ENCODE data around the gene TCTN2.

The TCTN2 gene

GRCh38 chr12:123732251-123732650 is 61.3 kb downstream of the TCTN2 start:
- no peak overlapping the region for H3K4me3 Mint-ChIP-seq
- no peak for DNase-seq
- no peaks in the 10 kb centered on the region for H3K27me3 Mint-ChIP-seq
- no peak for ATAC-seq (replicated peaks)
- H3K9me3 Mint-ChIP-seq, result no peaks in the 10 kb centered on the region
- peaks cover 4 to 11% of the 10 kb centered on the region in 2 donors for H3K4me1 Mint-ChIP-seq (ENCODE audit: low read depth in 2 of 2)
- H3K36me3 Mint-ChIP-seq (ENCODE audit: insufficient read depth), result peaks cover 88% of the 10 kb centered on the region
- peak overlapping the region; percentile 29 to 66 for H3K27ac Mint-ChIP-seq

DNA sequence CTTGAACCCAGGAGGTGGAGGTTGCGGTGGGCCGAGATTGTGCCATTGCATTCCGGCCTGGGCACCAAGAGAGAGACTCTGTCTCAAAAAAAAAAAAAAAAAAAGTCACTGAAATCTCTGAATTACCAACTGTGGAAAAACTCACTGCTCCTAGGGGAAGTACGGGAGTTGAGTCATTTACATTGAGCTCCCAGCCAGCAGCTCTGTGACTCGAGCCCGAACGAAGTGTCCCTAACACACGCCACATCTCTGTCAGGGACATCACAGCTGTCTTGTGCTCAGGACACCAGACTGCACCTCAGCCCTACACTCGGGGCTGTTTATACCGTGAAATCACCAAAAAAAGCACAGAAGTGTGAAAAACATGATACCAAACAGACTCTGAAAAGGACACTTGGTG is 62.3 kb downstream of the TCTN2 start:
- Mint-ChIP-seq H3K27ac (no peak overlapping the region), H3K4me1 (ENCODE audit: low read depth in 2 of 2) (peaks cover 4 to 11% of the 10 kb centered on the region in 2 donors), H3K9me3 (no peaks in the 10 kb centered on the region), H3K4me3 (no peak overlapping the region), H3K27me3 (no peaks in the 10 kb centered on the region), H3K36me3 (ENCODE audit: insufficient read depth) (peaks cover 87% of the 10 kb centered on the region)
- no peak for ATAC-seq (replicated peaks)
- DNase-seq, result no peak

GRCh38 chr12:123734268-123734667 is 63.4 kb downstream of the TCTN2 start:
- peaks cover 4 to 15% of the 10 kb centered on the region in 2 donors for H3K4me1 Mint-ChIP-seq (ENCODE audit: low read depth in 2 of 2)
- no peak overlapping the region for H3K27ac Mint-ChIP-seq
- H3K9me3 Mint-ChIP-seq, result no peaks in the 10 kb centered on the region
- no peak for DNase-seq
- H3K27me3 Mint-ChIP-seq, result no peaks in the 10 kb centered on the region
- ATAC-seq (replicated peaks), result no peak
- peaks cover 81% of the 10 kb centered on the region for H3K36me3 Mint-ChIP-seq (ENCODE audit: insufficient read depth)
- no peak overlapping the region for H3K4me3 Mint-ChIP-seq

- Mint-ChIP-seq H3K9me3 (no peaks in the 10 kb centered on the region), H3K4me3 (peak overlapping the region; percentile 51 to 70), H3K4me1 (ENCODE audit: low read depth in 2 of 2) (peaks cover 10 to 13% of the 10 kb centered on the region in 2 donors), H3K27ac (peak overlapping the region; percentile 80 to 92), H3K27me3 (no peaks in the 10 kb centered on the region), H3K36me3 (ENCODE audit: insufficient read depth) (peaks cover 78% of the 10 kb centered on the region)
- ATAC-seq (replicated peaks) (peak; percentile 97), DNase-seq (peak; percentile 25 to 33 (median 28))
These were observed 71.1 kb downstream of the TCTN2 start for GRCh38 chr12:123741937-123742572.

DNA sequence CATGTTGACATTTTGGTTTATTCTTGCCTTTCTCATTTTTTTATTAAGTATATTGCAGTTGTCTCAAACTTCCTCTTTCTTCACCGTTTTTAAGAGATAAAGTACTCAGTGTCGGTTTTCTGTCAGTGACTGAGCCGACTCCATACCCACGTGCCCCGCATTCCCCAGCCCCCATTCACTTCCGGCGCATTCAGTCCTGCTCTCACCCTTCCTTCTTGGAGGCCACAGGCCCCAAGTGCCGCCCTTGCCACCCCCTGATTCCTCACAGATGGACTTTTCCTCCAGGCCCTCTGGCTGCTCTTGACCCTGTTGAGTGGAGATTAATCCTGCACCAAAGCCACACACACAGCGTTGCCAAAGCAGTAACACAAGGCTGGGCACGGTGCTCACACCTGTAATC is 72.1 kb downstream of the TCTN2 start:
- DNase-seq (no peak), ATAC-seq (replicated peaks) (no peak)
- Mint-ChIP-seq H3K4me1 (ENCODE audit: low read depth in 2 of 2) (peaks cover 10 to 13% of the 10 kb centered on the region in 2 donors), H3K36me3 (ENCODE audit: insufficient read depth) (peaks cover 78% of the 10 kb centered on the region), H3K27me3 (no peaks in the 10 kb centered on the region), H3K27ac (peak overlapping the region; percentile 80 to 92), H3K4me3 (peak overlapping the region in 1 of 2 donors; percentile 51), H3K9me3 (no peaks in the 10 kb centered on the region)

- Mint-ChIP-seq H3K36me3 (ENCODE audit: insufficient read depth) (peaks cover 79% of the 10 kb centered on the region), H3K9me3 (no peaks in the 10 kb centered on the region), H3K4me3 (no peak overlapping the region), H3K27ac (no peak overlapping the region), H3K27me3 (no peaks in the 10 kb centered on the region), H3K4me1 (ENCODE audit: low read depth in 2 of 2) (peaks cover 8 to 10% of the 10 kb centered on the region in 2 donors)
- no peak for DNase-seq
- no peak for ATAC-seq (replicated peaks)
These were observed 73.9 kb downstream of the TCTN2 start for GRCh38 chr12:123744836-123745235.

DNA sequence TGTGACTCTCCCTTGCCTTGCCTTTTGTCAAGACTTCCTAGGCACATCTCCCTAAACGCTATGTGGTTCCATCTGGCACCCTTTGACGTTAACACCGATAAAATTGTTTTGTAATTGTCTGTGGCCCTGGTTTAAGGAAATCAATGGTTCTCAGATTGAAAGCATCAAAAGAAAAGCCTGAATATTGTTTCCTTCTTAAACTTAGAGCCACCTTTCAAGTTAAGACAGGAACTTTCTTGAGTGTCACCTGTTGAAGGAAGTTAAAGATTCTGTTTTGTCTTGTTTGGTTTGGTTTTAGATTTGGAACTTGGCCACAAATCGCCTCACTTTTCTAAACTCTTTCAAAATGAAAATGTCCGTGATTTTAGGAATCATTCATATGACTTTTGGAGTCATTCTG is 76.4 kb downstream of the TCTN2 start:
- Mint-ChIP-seq H3K9me3 (no peaks in the 10 kb centered on the region), H3K27me3 (no peaks in the 10 kb centered on the region), H3K4me1 (ENCODE audit: low read depth in 2 of 2) (peaks cover 2 to 8% of the 10 kb centered on the region in 2 donors), H3K4me3 (no peak overlapping the region), H3K36me3 (ENCODE audit: insufficient read depth) (peaks cover 59% of the 10 kb centered on the region), H3K27ac (no peak overlapping the region)
- no peak for ATAC-seq (replicated peaks)
- DNase-seq, result no peak

DNA sequence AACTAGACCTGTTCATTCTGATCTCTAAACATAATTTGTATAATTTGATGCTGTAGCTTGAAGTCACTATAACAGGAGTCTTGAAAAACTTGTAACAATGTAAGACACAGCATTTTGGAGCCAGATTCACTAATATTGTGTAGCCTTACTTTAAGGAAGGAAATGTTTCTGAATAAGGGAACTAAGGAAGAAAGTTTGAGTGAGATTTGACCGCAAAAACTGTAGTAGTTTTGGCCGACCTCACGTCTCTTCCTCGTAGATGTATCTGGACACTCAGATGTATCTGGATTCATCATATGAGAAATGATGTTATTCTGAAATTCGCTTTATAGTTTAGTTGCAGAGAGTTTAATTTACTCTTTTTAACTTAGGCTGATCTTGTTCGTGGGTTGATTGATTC is 77.2 kb downstream of the TCTN2 start:
- ATAC-seq (replicated peaks) (no peak), DNase-seq (no peak)
- Mint-ChIP-seq H3K36me3 (ENCODE audit: insufficient read depth) (peaks cover 55% of the 10 kb centered on the region), H3K27ac (no peak overlapping the region), H3K4me1 (ENCODE audit: low read depth in 2 of 2) (peaks cover 0 to 5% of the 10 kb centered on the region in 2 donors), H3K4me3 (no peak overlapping the region), H3K9me3 (no peaks in the 10 kb centered on the region), H3K27me3 (no peaks in the 10 kb centered on the region)

GRCh38 chr12:123748661-123749060 is 77.7 kb downstream of the TCTN2 start:
- Mint-ChIP-seq H3K27ac (no peak overlapping the region), H3K27me3 (no peaks in the 10 kb centered on the region), H3K4me1 (ENCODE audit: low read depth in 2 of 2) (peaks cover 0 to 6% of the 10 kb centered on the region in 2 donors), H3K36me3 (ENCODE audit: insufficient read depth) (peaks cover 55% of the 10 kb centered on the region), H3K4me3 (no peak overlapping the region), H3K9me3 (no peaks in the 10 kb centered on the region)
- ATAC-seq (replicated peaks) (no peak), DNase-seq (no peak)

DNA sequence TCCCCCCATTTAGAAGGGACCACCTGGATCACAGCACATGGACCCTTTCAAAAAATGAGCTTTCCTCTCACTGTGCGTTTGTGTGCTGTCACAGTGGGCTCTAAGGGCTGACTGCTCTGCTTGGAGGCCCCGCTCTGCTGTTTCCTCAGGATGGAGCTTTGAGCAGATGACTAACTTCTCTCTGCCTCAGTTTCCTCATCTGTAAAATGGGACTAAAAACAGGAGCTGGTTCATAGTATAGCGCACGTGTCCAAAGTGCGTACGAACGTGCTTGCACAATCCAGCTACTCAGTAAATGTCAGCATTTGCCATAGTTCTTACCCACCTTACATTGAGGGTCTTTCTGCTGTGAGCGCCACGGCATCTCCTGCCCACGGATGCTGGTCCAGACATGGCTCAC is 78.4 kb downstream of the TCTN2 start:
- H3K27ac Mint-ChIP-seq, result no peak overlapping the region
- no peaks in the 10 kb centered on the region for H3K9me3 Mint-ChIP-seq
- H3K27me3 Mint-ChIP-seq, result no peaks in the 10 kb centered on the region
- ATAC-seq (replicated peaks) (no peak), DNase-seq (no peak)
- peaks cover 0 to 6% of the 10 kb centered on the region in 2 donors for H3K4me1 Mint-ChIP-seq (ENCODE audit: low read depth in 2 of 2)
- no peak overlapping the region for H3K4me3 Mint-ChIP-seq
- H3K36me3 Mint-ChIP-seq (ENCODE audit: insufficient read depth), result peaks cover 58% of the 10 kb centered on the region

DNA sequence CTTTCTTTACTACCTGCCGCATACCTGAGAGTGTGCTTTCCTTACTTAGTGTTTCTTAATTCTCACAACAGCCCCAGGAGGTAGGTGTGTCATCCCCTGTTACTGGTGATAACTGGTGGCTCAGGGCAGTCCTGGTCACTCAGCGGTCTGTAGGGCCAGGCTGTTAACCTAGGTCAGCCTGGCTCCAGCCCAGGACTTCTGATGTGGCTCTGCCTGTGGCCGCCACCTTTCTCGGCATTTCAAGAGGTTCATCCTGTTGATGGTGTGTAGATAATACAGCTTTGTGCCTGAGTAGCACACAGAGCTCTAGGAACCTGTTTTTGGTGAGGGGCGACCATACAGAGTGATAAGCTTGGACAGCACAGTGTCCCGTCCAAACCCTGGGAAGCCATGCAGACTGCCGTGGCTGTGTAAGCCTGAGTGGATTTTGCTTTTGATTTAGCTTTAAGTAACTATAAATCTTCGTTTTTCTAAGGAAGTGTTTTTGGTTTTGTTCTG is 79.3 kb downstream of the TCTN2 start:
- Mint-ChIP-seq H3K9me3 (no peaks in the 10 kb centered on the region), H3K4me3 (peak overlapping the region in 1 of 2 donors; percentile 38), H3K27ac (peak overlapping the region in 1 of 2 donors; percentile 41), H3K4me1 (ENCODE audit: low read depth in 2 of 2) (peaks cover 0 to 6% of the 10 kb centered on the region in 2 donors), H3K36me3 (ENCODE audit: insufficient read depth) (peaks cover 56% of the 10 kb centered on the region), H3K27me3 (no peaks in the 10 kb centered on the region)
- ATAC-seq (replicated peaks), result peak; percentile 26
- no peak for DNase-seq

DNA sequence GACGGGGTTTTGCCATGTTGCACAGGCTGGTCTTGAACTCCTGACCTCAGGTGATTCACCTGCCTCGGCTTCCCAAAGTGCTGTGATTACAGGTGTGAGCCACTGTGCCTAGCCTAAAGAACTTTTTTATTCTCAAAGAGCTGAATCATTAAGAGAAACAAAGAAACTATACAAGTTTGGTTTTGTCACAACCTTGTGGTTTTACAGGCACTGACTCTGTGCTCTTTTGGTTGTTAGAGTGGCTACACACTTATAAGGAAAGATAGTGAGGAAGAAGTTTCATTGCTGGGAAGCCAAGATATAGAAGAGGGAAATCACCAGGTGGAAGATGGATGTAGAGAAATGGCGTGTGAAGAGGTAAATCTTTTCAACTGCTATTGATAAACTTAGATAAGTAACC is 81.1 kb downstream of the TCTN2 start:
- no peaks in the 10 kb centered on the region for H3K27me3 Mint-ChIP-seq
- H3K27ac Mint-ChIP-seq, result no peak overlapping the region
- no peak overlapping the region for H3K4me3 Mint-ChIP-seq
- H3K9me3 Mint-ChIP-seq, result no peaks in the 10 kb centered on the region
- peaks cover 42% of the 10 kb centered on the region for H3K36me3 Mint-ChIP-seq (ENCODE audit: insufficient read depth)
- no peak for ATAC-seq (replicated peaks)
- H3K4me1 Mint-ChIP-seq (ENCODE audit: low read depth in 2 of 2), result peaks cover 0 to 6% of the 10 kb centered on the region in 2 donors
- no peak for DNase-seq

- peaks cover 0 to 6% of the 10 kb centered on the region in 2 donors for H3K4me1 Mint-ChIP-seq (ENCODE audit: low read depth in 2 of 2)
- no peak overlapping the region for H3K27ac Mint-ChIP-seq
- H3K27me3 Mint-ChIP-seq, result no peaks in the 10 kb centered on the region
- no peaks in the 10 kb centered on the region for H3K9me3 Mint-ChIP-seq
- no peak overlapping the region for H3K4me3 Mint-ChIP-seq
- peaks cover 40% of the 10 kb centered on the region for H3K36me3 Mint-ChIP-seq (ENCODE audit: insufficient read depth)
- ATAC-seq (replicated peaks) (no peak), DNase-seq (no peak)
These were observed 83.3 kb downstream of the TCTN2 start for GRCh38 chr12:123754041-123754772.

DNA sequence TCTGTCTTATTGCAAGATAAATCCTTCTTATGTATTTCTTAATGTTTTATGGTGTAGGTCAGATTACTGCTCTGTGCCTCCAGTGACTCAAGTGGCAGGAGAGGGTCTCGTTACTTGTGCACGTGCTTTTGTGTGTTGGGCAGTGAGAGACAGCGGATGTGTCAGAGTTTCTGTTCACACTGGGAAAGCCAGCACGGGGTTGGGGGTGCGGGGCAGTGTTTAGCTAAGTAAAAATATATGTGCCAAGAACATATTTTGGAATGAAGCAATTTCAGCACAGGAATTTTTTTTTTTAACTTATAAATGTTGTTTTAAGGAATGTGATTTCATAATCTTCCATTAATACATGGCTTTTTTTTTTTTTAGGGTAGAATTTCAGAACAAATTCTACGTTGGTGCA is 86.6 kb downstream of the TCTN2 start:
- no peak for DNase-seq
- H3K27ac Mint-ChIP-seq, result no peak overlapping the region
- no peak overlapping the region for H3K4me3 Mint-ChIP-seq
- no peaks in the 10 kb centered on the region for H3K9me3 Mint-ChIP-seq
- no peaks in the 10 kb centered on the region for H3K27me3 Mint-ChIP-seq
- peaks cover 0 to 2% of the 10 kb centered on the region in 2 donors for H3K4me1 Mint-ChIP-seq (ENCODE audit: low read depth in 2 of 2)
- no peak for ATAC-seq (replicated peaks)
- H3K36me3 Mint-ChIP-seq (ENCODE audit: insufficient read depth), result peaks cover 34% of the 10 kb centered on the region
